AG20443 (cell line): ENCODE measurements around the gene CEP250.
A peak's percentile ranks its signal among the peaks of the same experiment; 100 is the strongest.

Source experiments
- DNase-seq: peaks from one replicate; pipeline ENCODE4 v3.0.0; 2012; ENCODE audit warnings: low spot score, mixed read lengths

The CEP250 gene

GRCh38 chr20:35563834-35564233 lies 108.4 kb downstream of the CEP250 start:
- no peak for DNase-seq

GRCh38 chr20:35564905-35565304 lies 109.5 kb downstream of the CEP250 start:
- no peak for DNase-seq

- peak; percentile 22 for DNase-seq
These were observed 113.2 kb downstream of the CEP250 start for GRCh38 chr20:35568645-35569044.
